Panc1 (cell line): ENCODE measurements around the gene STAM. TPM values are rescaled to one million over a fixed set of nuclear protein-coding genes. Genes with fewer than 3 reads are reported as not detected.

ENCODE experiments used
- ATAC-seq: fragments of 200-7000 bp; cut with Tn5 transposase; 2 replicates; pipeline ENCODE4 v1.9.1; 2020; ENCODE audit warnings: mild to moderate bottlenecking, moderate library complexity
- BruUV-seq: library from RNA; stranded (reverse); fragments of 400-500 nt; replicated peaks from 2 replicates; lab custom pipeline; 2021; lab: Mats Ljungman, UMichigan
- CTCF ChIA-PET: fragments of 300-600 bp; sonication (Branson Sonifier 250); formaldehyde crosslinking; loops from one replicate; lab custom pipeline; 2022; ENCODE audit warnings: antibody characterized with exemption; lab: Charles Lee
- POLR2A ChIA-PET: fragments of 300-600 bp; sonication (Branson Sonifier 250); formaldehyde crosslinking; loops from one replicate; lab custom pipeline; 2022; ENCODE audit warnings: antibody characterized with exemption; lab: Charles Lee
- DNase-seq: peaks from one replicate; pipeline ENCODE4 v3.0.0-alpha.2; 2010; ENCODE audit warnings: low read depth, low spot score
- H3K27ac ChIP-seq: 2 replicates; pipeline ENCODE4 v1.5.1; 2011; ENCODE audit warnings: mild to moderate bottlenecking, low read length, inconsistent platforms
- H3K27me3 ChIP-seq: fragments of 200-500 bp; sonication (Bioruptor generic); 2 replicates; pipeline ENCODE4 v1.6.0; 2014; ENCODE audit warnings: low read length, inconsistent platforms; ENCODE audit not compliant: control insufficient read depth, insufficient read depth
- H3K36me3 ChIP-seq: fragments of 200-500 bp; sonication (Bioruptor generic); 2 replicates; pipeline ENCODE4 v1.5.1; 2014; ENCODE audit warnings: inconsistent platforms, mild to moderate bottlenecking, low read length, moderate library complexity; ENCODE audit not compliant: control insufficient read depth, insufficient read depth
- H3K4me1 ChIP-seq: 2 replicates; pipeline ENCODE4 v1.5.1; 2011; ENCODE audit warnings: inconsistent platforms, mild to moderate bottlenecking, low read length, moderate library complexity; ENCODE audit not compliant: control insufficient read depth, insufficient read depth
- H3K4me3 ChIP-seq, 2 experiments: 2 replicates each; pipeline ENCODE4 v1.5.1; 2011 to 2012; ENCODE audit warnings: low read depth in 2 of 2, low read length in 2 of 2, mild to moderate bottlenecking in 2 of 2, inconsistent platforms in 1 of 2, moderate library complexity in 1 of 2
- H3K9me3 ChIP-seq: fragments of 200-500 bp; sonication (Bioruptor generic); 2 replicates; pipeline ENCODE4 v1.5.1; 2014; ENCODE audit warnings: low read depth, mild to moderate bottlenecking, inconsistent platforms, low read length, moderate library complexity; ENCODE audit not compliant: control insufficient read depth, insufficient read depth
- POLR2AphosphoS5 ChIP-seq: IDR thresholded peaks from 2 replicates; pipeline ENCODE4 v1.6.1; 2012; ENCODE audit warnings: mild to moderate bottlenecking, low read depth, low read length, moderate library complexity
- SIN3A ChIP-seq: IDR thresholded peaks from 2 replicates; pipeline ENCODE4 v1.6.1; 2012; ENCODE audit warnings: low read depth, mild to moderate bottlenecking, low read length, moderate library complexity, borderline replicate concordance; ENCODE audit not compliant: insufficient read depth
- TCF7L2 ChIP-seq: IDR thresholded peaks from 2 replicates; pipeline ENCODE4 v1.6.1; 2011; ENCODE audit warnings: mild to moderate bottlenecking, low read depth, low read length, inconsistent platforms
- in situ Hi-C: cut with HindIII; loops from 2 replicates; pipeline ENCODE4 v1.10.0; 2016; ENCODE audit warnings: low sequenced_read_pairs, low pct_unique_long_range_greater_than_20kb
- intact Hi-C: fragments of 100-400 bp; cut with micrococcal nuclease; formaldehyde crosslinking; loops from one replicate; pipeline ENCODE4 v1.10.0; 2022; ENCODE audit not compliant: unreplicated experiment
- total RNA-seq: library from RNA; stranded (reverse); gene quantifications from one replicate; pipeline ENCODE4 v1.2.1, GENCODE V29; 2021; ENCODE audit not compliant: unreplicated experiment
- TF ChIP-seq, protein P1 (sequence below): fragments of 450-650 bp; IDR thresholded peaks from 2 replicates; pipeline ENCODE4 v1.5.1; 2017; ENCODE audit warnings: mild to moderate bottlenecking
- TF ChIP-seq, protein P2 (sequence below), 2 experiments: IDR thresholded peaks; 2 replicates each; pipeline ENCODE4 v1.6.1; 2011 to 2012; ENCODE audit warnings: low read depth in 2 of 2, control low read depth in 1 of 2, low read length in 1 of 2, mild to moderate bottlenecking in 1 of 2, moderate library complexity in 1 of 2; ENCODE audit not compliant: insufficient read depth in 1 of 2

Gene STAM
- total RNA-seq, 1 experiment from 2014 or later, result 18.9 TPM

DNA sequence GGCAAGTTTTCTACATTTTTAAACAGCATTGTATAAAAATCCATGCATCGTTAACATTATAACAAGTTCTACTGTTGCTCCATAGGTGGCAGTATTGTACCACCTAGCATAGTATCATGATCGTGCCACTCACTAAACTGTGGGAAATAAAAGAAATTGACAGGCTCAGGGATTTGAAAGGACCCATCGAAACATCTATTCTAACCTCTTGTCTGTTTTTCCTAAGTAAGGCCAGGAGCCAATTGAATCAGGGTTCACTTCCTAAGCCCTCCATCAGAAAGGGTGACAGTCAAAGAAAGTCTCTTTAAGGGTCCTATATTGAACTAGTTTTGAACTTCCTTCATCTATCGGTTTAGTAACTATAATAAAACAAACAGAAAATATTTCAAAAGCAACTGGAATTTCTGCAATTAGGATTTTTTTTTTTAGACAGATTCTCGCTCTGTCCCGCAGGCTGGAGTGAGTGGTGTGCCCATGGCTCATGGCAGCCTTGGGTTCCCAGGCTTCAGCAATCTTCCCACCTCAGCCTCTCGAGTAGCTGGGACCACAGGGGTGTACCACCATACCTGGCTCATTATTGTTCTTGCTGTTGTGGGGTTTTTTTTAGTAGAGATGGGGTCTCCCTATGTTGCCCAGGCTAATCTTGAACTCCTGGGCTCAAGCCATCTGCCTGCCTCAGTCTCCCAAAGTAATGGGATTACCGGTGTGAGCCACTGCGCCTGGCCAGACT lies 36.2 kb upstream of the STAM start:
- Histone ChIP-seq H3K27me3 (no peaks in the 10 kb centered on the region), H3K9me3 (no peaks in the 10 kb centered on the region), H3K4me3 (no peak overlapping the region), H3K27ac (peak overlapping the region; percentile 46; the same call in 1 of the 2 replicates), H3K4me1 (peaks cover 5% of the 10 kb centered on the region; the same call in 1 of the 2 replicates), H3K36me3 (no peaks in the 10 kb centered on the region; the same call in 1 of the 2 replicates)
- intact Hi-C loops, result loop anchor here (5.0 to 10.0 kb wide), 3 partner anchors 135 to 783 kb away; no protein-coding TSS in a partner anchor
- ATAC-seq, result peak; percentile 90
- ChIA-PET CTCF (interaction anchor here (0.7 kb wide), 1 partner anchor 538 kb away, joined by 4 read pairs; no protein-coding TSS in a partner anchor), POLR2A (no interaction called here)
- no peak for DNase-seq
- no peak for TF ChIP-seq TCF7L2
- TF ChIP-seq, protein P1, sequence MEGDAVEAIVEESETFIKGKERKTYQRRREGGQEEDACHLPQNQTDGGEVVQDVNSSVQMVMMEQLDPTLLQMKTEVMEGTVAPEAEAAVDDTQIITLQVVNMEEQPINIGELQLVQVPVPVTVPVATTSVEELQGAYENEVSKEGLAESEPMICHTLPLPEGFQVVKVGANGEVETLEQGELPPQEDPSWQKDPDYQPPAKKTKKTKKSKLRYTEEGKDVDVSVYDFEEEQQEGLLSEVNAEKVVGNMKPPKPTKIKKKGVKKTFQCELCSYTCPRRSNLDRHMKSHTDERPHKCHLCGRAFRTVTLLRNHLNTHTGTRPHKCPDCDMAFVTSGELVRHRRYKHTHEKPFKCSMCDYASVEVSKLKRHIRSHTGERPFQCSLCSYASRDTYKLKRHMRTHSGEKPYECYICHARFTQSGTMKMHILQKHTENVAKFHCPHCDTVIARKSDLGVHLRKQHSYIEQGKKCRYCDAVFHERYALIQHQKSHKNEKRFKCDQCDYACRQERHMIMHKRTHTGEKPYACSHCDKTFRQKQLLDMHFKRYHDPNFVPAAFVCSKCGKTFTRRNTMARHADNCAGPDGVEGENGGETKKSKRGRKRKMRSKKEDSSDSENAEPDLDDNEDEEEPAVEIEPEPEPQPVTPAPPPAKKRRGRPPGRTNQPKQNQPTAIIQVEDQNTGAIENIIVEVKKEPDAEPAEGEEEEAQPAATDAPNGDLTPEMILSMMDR, result peak; percentile 77
- TF ChIP-seq, protein P2, sequence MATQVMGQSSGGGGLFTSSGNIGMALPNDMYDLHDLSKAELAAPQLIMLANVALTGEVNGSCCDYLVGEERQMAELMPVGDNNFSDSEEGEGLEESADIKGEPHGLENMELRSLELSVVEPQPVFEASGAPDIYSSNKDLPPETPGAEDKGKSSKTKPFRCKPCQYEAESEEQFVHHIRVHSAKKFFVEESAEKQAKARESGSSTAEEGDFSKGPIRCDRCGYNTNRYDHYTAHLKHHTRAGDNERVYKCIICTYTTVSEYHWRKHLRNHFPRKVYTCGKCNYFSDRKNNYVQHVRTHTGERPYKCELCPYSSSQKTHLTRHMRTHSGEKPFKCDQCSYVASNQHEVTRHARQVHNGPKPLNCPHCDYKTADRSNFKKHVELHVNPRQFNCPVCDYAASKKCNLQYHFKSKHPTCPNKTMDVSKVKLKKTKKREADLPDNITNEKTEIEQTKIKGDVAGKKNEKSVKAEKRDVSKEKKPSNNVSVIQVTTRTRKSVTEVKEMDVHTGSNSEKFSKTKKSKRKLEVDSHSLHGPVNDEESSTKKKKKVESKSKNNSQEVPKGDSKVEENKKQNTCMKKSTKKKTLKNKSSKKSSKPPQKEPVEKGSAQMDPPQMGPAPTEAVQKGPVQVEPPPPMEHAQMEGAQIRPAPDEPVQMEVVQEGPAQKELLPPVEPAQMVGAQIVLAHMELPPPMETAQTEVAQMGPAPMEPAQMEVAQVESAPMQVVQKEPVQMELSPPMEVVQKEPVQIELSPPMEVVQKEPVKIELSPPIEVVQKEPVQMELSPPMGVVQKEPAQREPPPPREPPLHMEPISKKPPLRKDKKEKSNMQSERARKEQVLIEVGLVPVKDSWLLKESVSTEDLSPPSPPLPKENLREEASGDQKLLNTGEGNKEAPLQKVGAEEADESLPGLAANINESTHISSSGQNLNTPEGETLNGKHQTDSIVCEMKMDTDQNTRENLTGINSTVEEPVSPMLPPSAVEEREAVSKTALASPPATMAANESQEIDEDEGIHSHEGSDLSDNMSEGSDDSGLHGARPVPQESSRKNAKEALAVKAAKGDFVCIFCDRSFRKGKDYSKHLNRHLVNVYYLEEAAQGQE (IDR thresholded peaks at IDR 0.05; ENCODE audit: insufficient read depth in 1 of 2, low read depth in 2 of 2, low read length in 1 of 2), result no peak
- in situ Hi-C loops, result no loop called here
- BruUV-seq, result no TSS peak

GRCh38 chr10:17609523-17610079 lies 34.4 kb upstream of the STAM start:
- intact Hi-C loops, result loop anchor here (5.0 to 10.0 kb wide), 3 partner anchors 133 to 785 kb away; no protein-coding TSS in a partner anchor
- in situ Hi-C loops, result no loop called here
- Histone ChIP-seq H3K4me1 (peaks cover 5% of the 10 kb centered on the region; the same call in 1 of the 2 replicates), H3K36me3 (no peaks in the 10 kb centered on the region; the same call in 1 of the 2 replicates), H3K27me3 (no peaks in the 10 kb centered on the region), H3K9me3 (no peaks in the 10 kb centered on the region), H3K27ac (no peak overlapping the region), H3K4me3 (no peak overlapping the region)
- ATAC-seq, result no peak
- POLR2A ChIA-PET, result no interaction called here
- CTCF ChIA-PET, result interaction anchor here (0.7 kb wide), 1 partner anchor 548 kb away, joined by 6 read pairs; no protein-coding TSS in a partner anchor
- DNase-seq, result no peak
- TF ChIP-seq, protein P1, result no peak
- TF ChIP-seq TCF7L2 (no peak), POLR2AphosphoS5 (no peak), SIN3A (no peak)
- TF ChIP-seq, protein P2 (IDR thresholded peaks at IDR 0.05; ENCODE audit: insufficient read depth in 1 of 2, low read depth in 2 of 2, low read length in 1 of 2), result no peak
- BruUV-seq, result no TSS peak
